GM13976 (cell line): Measurements from ENCODE around the gene C1orf105.

Source experiments
- DNase-seq: peaks from one replicate; pipeline ENCODE4 v3.0.0; 2012; ENCODE audit warnings: low spot score
- CTCF ChIP-seq: IDR thresholded peaks from 2 replicates; pipeline ENCODE4 v1.5.1; 2012; ENCODE audit warnings: borderline replicate concordance, mild to moderate bottlenecking; ENCODE audit not compliant: insufficient read depth; ENCODE audit errors: extremely low read depth, missing control alignments, control extremely low read depth
- in situ Hi-C: fragments of 300-500 bp; cut with MboI; formaldehyde crosslinking; loops from one replicate; pipeline ENCODE4 v1.12.0; 2022; ENCODE audit warnings: low sequenced_read_pairs, mixed read lengths, inconsistent platforms; ENCODE audit not compliant: unreplicated experiment

The C1orf105 gene

GRCh38 chr1:172451002-172451443 is 30.5 kb downstream of the C1orf105 start:
- in situ Hi-C loops: loop anchor here (10.0 kb wide), 1 partner anchor 254 kb away; no protein-coding TSS in a partner anchor
- TF ChIP-seq CTCF: no peak
- no peak for DNase-seq

GRCh38 chr1:172452536-172453152 is 32.2 kb downstream of the C1orf105 start:
- no peak for TF ChIP-seq CTCF
- in situ Hi-C loops: loop anchor here (10.0 kb wide), 1 partner anchor 252 kb away; no protein-coding TSS in a partner anchor
- DNase-seq: no peak

GRCh38 chr1:172453153-172453545 is 32.7 kb downstream of the C1orf105 start:
- no peak for DNase-seq
- in situ Hi-C loops: loop anchor here (10.0 kb wide), 1 partner anchor 252 kb away; no protein-coding TSS in a partner anchor
- TF ChIP-seq CTCF: no peak

- in situ Hi-C loops: loop anchor here (10.0 kb wide), 1 partner anchor 251 kb away; no protein-coding TSS in a partner anchor
- TF ChIP-seq CTCF: no peak
- DNase-seq: no peak
Observed at GRCh38 chr1:172453607-172454006, 33.1 kb downstream of the C1orf105 start.

GRCh38 chr1:172455451-172455850 is 35.0 kb downstream of the C1orf105 start:
- no peak for DNase-seq
- in situ Hi-C loops: loop anchor here (10.0 kb wide), 1 partner anchor 249 kb away; no protein-coding TSS in a partner anchor
- TF ChIP-seq CTCF: no peak

GRCh38 chr1:172456344-172456769 is 35.9 kb downstream of the C1orf105 start:
- in situ Hi-C loops: loop anchor here (10.0 kb wide), 1 partner anchor 248 kb away; no protein-coding TSS in a partner anchor
- no peak for TF ChIP-seq CTCF

More at GRCh38 chr1:172456344-172456769, 35.9 kb downstream of the C1orf105 start:
- DNase-seq: no peak
